MG63 (cell line): ENCODE results near the gene MPP3. TPM values are rescaled to one million over a fixed set of nuclear protein-coding genes. Genes with fewer than 3 reads are reported as not detected.

Experiments used
- DNase-seq: peaks from one replicate; pipeline ENCODE4 v3.0.0-alpha.2; 2020
- H3K27me3 ChIP-seq: fragments of 250-450 bp; sonication (Bioruptor Pico); 2 replicates; pipeline ENCODE4 v1.5.1; 2020; ENCODE audit warnings: mild to moderate bottlenecking, moderate library complexity
- H3K36me3 ChIP-seq: fragments of 250-450 bp; sonication (Bioruptor Pico); 2 replicates; pipeline ENCODE4 v1.5.1; 2020; ENCODE audit warnings: mild to moderate bottlenecking, moderate library complexity
- H3K4me3 ChIP-seq: fragments of 250-450 bp; sonication (Bioruptor Pico); 2 replicates; pipeline ENCODE4 v1.5.1; 2020; ENCODE audit warnings: mild to moderate bottlenecking, moderate library complexity
- H3K9me3 ChIP-seq: fragments of 250-450 bp; sonication (Bioruptor Pico); 2 replicates; pipeline ENCODE4 v1.5.1; 2020; ENCODE audit warnings: mild to moderate bottlenecking, moderate library complexity
- total RNA-seq: library from RNA; depleted of rRNA; stranded (reverse); fragments of >200 nt; shearing (Covaris generic); gene quantifications from 2 replicates; pipeline ENCODE4 v1.2.3, GENCODE V29; 2014; ENCODE audit warnings: low replicate concordance

The MPP3 gene
- total RNA-seq, 1 experiment from 2014 or later, result 4.4 TPM

DNA sequence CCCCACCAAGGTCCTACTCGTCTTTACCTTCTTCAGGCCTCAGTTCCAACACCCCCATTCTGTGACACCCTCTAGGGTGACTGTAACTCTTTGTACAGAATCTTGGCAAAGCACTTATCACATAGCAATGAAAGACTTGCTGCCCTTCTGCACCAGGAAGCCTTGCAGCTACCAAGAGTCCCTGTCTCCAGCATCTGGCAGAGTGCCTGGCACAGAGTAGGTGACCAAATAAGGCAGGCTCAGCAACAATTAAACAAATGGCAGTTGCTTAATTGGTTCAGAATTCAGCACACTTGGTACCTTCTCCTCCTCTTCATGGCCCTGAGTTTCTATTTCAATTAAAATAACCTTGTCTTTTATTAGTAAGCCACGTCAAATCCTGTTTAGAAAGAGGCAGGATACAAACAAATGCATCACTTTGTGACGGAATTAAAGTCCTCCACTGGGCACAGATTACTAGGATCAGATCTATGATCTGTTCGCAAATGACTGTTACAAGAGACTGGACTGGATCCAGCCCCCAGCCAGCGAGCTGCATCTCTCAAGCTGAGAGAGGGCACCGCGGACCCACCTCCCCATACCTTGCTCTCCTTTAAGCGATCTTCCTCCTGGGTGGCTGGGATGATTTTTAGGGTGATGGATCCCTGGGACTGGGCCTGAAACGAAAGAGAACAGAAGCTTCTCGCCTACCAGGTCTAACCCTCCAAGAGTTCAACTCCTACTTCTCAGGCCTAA, 9.4 kb downstream of the MPP3 start:
- no peaks in the 10 kb centered on the region for H3K9me3 ChIP-seq
- H3K4me3 ChIP-seq, result no peak overlapping the region
- DNase-seq, result no peak
- no peaks in the 10 kb centered on the region for H3K27me3 ChIP-seq
- H3K36me3 ChIP-seq, result peaks cover 34% of the 10 kb centered on the region

DNA sequence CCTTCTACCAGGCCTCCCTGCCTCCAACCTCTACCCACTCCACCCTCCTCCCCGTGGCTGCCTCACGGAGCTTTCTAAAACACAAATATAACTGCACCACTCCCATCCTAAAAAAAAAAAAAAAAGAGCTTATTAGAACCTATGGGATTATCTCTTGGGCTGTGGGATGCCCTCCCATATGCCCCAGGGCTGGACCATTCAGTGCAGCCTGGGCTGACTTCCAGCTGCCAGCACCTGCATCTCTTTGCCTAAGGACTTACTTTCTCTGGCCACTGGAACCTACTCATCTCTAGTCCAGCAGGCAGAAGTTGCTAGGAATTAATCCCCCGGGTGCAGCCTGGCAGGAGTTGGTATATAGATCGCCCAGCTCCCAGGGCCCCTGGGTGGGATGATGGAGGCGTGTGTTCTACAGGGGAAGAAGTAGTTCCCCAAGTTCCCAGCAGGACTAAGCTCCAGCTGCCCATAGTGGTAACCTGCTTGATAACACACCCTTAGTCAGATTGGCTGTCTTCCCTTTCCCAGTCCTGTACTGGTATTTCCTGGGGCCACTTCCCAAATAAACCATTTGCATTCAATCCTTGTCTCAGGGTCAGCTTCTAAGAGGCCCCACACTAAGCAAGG, 10.3 kb downstream of the MPP3 start:
- Histone ChIP-seq H3K4me3 (no peak overlapping the region), H3K9me3 (no peaks in the 10 kb centered on the region), H3K27me3 (no peaks in the 10 kb centered on the region), H3K36me3 (peaks cover 33% of the 10 kb centered on the region)
- DNase-seq, result no peak

DNA sequence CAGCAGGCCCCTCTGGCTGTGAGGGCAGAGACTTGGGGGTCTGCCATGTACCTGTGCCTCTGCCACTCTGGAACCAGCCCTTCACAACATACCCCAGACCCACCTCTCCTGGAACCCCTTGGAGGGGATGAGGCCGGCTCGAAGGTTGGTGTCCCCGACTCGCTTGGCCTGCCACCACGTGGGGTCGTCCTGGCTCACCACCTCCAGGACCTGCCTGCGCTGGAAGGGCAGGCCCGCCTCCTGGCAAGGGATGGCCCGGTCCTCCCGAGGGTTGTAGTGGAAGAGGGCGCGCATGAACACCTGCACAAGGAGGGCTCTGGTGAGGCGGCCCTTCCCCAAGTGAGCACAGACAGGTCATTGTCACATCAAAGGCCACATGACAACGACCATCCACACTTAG, 12.2 kb downstream of the MPP3 start:
- Histone ChIP-seq H3K9me3 (no peaks in the 10 kb centered on the region), H3K4me3 (no peak overlapping the region), H3K27me3 (no peaks in the 10 kb centered on the region), H3K36me3 (peaks cover 38% of the 10 kb centered on the region)
- no peak for DNase-seq

- Histone ChIP-seq H3K4me3 (no peak overlapping the region), H3K27me3 (no peaks in the 10 kb centered on the region), H3K36me3 (peaks cover 34% of the 10 kb centered on the region), H3K9me3 (no peaks in the 10 kb centered on the region)
- no peak for DNase-seq
These were observed 14.0 kb downstream of the MPP3 start for GRCh38 chr17:43818966-43819365.

- Histone ChIP-seq H3K4me3 (no peak overlapping the region), H3K9me3 (no peaks in the 10 kb centered on the region), H3K27me3 (no peaks in the 10 kb centered on the region), H3K36me3 (peaks cover 33% of the 10 kb centered on the region)
- no peak for DNase-seq
These were observed 15.1 kb downstream of the MPP3 start for GRCh38 chr17:43817826-43818225.

DNA sequence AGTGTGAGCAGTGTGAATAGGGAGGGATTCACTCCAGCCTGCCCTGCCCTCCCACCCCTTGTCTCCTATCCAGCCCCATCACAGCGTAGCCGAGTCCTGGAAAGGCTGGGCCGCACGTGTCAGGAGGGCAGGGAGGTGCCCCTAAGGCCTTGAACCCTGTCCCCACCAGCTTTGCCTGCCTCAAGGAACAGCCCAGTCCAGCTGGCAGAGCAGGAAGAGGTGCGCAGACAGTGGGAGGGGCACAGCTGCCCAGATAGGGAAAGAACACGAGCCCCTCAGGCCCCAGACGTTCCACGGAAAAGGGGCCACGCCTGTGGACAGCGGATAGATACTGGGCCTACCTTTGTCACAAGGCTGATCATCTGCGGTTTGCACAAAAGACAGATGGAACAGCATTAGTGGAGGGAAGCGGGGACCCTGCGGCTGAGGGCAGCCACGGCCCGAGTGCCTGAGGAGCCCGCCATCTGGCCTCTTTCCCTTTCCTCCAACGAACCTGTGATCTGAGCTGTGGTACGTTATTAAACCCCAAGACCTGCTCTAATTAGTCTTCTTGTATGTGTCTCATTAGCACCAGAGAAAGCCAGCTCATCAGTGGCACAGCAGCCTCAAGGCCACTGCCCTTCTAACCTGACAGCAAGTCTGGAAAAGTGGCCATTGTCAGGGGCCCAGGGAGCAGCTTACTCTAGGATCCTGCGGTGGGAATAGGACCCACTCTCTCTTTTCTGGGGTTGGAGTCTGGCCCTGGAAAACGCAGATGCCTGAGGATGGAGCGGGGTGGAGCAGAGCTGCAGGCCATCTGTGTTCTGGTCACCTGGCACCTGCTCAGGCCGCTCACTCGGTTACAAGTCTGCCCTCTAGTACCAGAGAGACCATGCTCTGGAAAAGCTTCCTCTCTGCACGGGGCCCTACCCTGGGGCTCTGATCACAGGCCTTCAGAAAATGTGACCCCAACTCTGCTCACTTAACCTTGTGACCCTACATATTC, 16.3 kb downstream of the MPP3 start:
- no peaks in the 10 kb centered on the region for H3K9me3 ChIP-seq
- H3K36me3 ChIP-seq, result peaks cover 28% of the 10 kb centered on the region
- no peak for DNase-seq
- H3K4me3 ChIP-seq, result no peak overlapping the region
- H3K27me3 ChIP-seq, result no peaks in the 10 kb centered on the region

- no peaks in the 10 kb centered on the region for H3K27me3 ChIP-seq
- no peaks in the 10 kb centered on the region for H3K9me3 ChIP-seq
- H3K36me3 ChIP-seq, result peaks cover 26% of the 10 kb centered on the region
- H3K4me3 ChIP-seq, result no peak overlapping the region
- DNase-seq, result no peak
These were observed 18.2 kb downstream of the MPP3 start for GRCh38 chr17:43814714-43815113.

DNA sequence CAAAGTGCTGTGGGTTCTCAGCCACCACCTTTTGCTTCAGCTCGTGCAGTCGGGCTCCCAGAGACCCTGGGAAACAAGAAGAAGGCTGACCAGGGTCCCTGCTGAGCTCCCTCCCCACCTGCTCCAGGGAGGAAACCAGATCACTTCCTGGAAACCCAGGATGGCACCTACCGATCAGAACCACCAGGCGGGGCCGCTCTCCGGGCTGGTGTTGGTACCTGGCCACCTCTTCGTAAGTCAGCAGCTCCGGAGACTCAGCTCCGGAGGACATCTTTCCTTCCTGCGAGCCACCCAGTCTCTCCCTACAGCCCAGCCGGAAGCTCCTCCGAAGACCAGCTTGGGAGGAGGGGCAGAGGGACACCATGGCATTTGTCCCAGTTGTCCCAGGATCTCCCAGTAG, 18.9 kb downstream of the MPP3 start:
- H3K9me3 ChIP-seq, result no peaks in the 10 kb centered on the region
- peaks cover 28% of the 10 kb centered on the region for H3K36me3 ChIP-seq
- no peaks in the 10 kb centered on the region for H3K27me3 ChIP-seq
- no peak overlapping the region for H3K4me3 ChIP-seq
- no peak for DNase-seq

GRCh38 chr17:43813386-43813785, 19.6 kb downstream of the MPP3 start:
- Histone ChIP-seq H3K9me3 (no peaks in the 10 kb centered on the region), H3K4me3 (no peak overlapping the region), H3K27me3 (no peaks in the 10 kb centered on the region), H3K36me3 (peaks cover 32% of the 10 kb centered on the region)
- no peak for DNase-seq

GRCh38 chr17:43812396-43813265, 20.3 kb downstream of the MPP3 start:
- Histone ChIP-seq H3K9me3 (no peaks in the 10 kb centered on the region), H3K36me3 (peaks cover 40% of the 10 kb centered on the region), H3K27me3 (no peaks in the 10 kb centered on the region), H3K4me3 (no peak overlapping the region)
- DNase-seq, result no peak

DNA sequence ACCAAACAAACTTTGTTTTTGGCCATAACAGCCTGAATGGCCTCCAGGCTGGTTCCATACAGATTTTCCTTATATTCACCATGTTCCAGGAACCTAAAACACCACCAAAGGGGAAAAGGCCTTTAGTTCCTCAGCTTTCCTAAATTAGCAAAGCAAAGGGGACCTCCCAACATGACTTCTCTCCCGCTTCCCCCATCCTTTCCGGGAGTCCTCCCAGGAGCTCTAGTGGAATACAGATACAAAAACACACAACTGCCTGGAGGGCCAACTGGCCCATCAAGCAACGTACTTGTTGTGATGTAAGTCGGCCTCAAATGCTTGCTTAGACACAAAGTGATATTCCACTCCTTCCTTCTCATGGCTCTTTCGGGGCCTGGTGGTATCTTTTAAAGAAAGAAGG, 22.1 kb downstream of the MPP3 start:
- no peaks in the 10 kb centered on the region for H3K9me3 ChIP-seq
- no peak for DNase-seq

GRCh38 chr17:43810226-43810715, 22.7 kb downstream of the MPP3 start:
- H3K9me3 ChIP-seq, result no peaks in the 10 kb centered on the region
- peaks cover 38% of the 10 kb centered on the region for H3K36me3 ChIP-seq
- DNase-seq, result no peak
- no peaks in the 10 kb centered on the region for H3K27me3 ChIP-seq
- no peak overlapping the region for H3K4me3 ChIP-seq

More for the DNA sequence above, 22.1 kb downstream of the MPP3 start:
- Histone ChIP-seq H3K27me3 (no peaks in the 10 kb centered on the region), H3K36me3 (peaks cover 39% of the 10 kb centered on the region), H3K4me3 (no peak overlapping the region)

DNA sequence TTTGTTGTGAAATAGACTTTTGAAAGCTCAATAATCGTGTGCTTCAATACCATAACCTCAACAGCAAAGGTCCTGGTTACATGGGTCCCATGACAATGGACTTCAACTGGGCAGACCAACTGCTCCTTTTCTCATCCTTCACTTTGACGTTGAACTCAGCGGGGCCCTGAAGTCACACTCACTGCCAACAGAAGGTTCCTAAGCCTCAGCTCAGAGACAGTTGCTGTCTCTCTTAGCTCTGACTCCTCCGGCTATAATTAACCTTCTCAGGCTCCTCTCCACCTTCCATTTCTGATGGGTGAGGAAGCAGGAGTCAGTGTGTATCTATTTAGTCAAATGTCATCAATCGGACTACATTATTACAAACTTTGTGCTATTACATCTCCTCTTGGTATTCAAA, 23.8 kb downstream of the MPP3 start:
- Histone ChIP-seq H3K9me3 (no peaks in the 10 kb centered on the region), H3K36me3 (peaks cover 33% of the 10 kb centered on the region), H3K27me3 (no peaks in the 10 kb centered on the region), H3K4me3 (no peak overlapping the region)
- no peak for DNase-seq

DNA sequence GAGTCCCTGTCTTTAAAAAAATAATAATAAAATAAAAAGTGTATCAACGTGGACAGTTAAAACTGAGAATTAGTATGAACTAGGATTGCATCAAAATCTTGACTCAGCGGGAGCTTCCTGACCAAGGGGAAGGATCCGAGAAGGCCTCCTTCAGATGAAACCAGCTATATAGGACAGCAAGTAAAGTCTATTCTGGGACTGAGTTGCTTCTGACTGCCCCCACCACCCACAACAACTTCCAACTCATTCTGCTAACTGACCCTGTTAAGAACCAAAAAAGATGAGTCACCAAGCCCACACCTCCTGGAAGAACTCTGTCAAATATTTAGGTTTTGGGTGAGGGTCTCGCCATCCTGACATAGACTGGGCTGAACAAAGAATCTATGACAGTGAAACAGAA, 24.9 kb downstream of the MPP3 start:
- no peak overlapping the region for H3K4me3 ChIP-seq
- no peak for DNase-seq

GRCh38 chr17:43805117-43805516, 27.8 kb downstream of the MPP3 start:
- H3K36me3 ChIP-seq, result peaks cover 38% of the 10 kb centered on the region
- no peaks in the 10 kb centered on the region for H3K27me3 ChIP-seq
- no peak for DNase-seq
- no peaks in the 10 kb centered on the region for H3K9me3 ChIP-seq
- no peak overlapping the region for H3K4me3 ChIP-seq

More for the DNA sequence above, 24.9 kb downstream of the MPP3 start:
- no peaks in the 10 kb centered on the region for H3K27me3 ChIP-seq
- H3K9me3 ChIP-seq, result no peaks in the 10 kb centered on the region
- H3K36me3 ChIP-seq, result peaks cover 28% of the 10 kb centered on the region; the same call in 1 of the 2 replicates

- Histone ChIP-seq H3K36me3 (peaks cover 31% of the 10 kb centered on the region), H3K9me3 (0 out of 2 replicates have a peak, but pooled peaks cover 2% of the 10 kb centered on the region), H3K4me3 (no peak overlapping the region), H3K27me3 (no peaks in the 10 kb centered on the region)
- peak; percentile 27 for DNase-seq
These were observed 29.2 kb downstream of the MPP3 start for GRCh38 chr17:43803758-43804157.
